NB4 (cell line): ENCODE measurements around the gene NOB1.

ENCODE experiments used
- DNase-seq: peaks from one replicate; pipeline ENCODE4 v3.0.0; 2010; ENCODE audit warnings: low read depth
- H3K4me3 ChIP-seq: one replicate; pipeline ENCODE4 v1.5.1; 2011; ENCODE audit warnings: mild to moderate bottlenecking, low read depth, low read length, moderate library complexity
- MAX ChIP-seq: IDR thresholded peaks from 2 replicates; pipeline ENCODE4 v1.6.1; 2011; ENCODE audit warnings: low read depth, low read length
- MYC ChIP-seq: IDR thresholded peaks from 2 replicates; pipeline ENCODE4 v1.6.1; 2011; ENCODE audit warnings: low read depth, low read length
- POLR2A ChIP-seq: IDR thresholded peaks from 2 replicates; pipeline ENCODE4 v1.6.1; 2011; ENCODE audit warnings: mild to moderate bottlenecking; ENCODE audit not compliant: insufficient read length; ENCODE audit errors: extremely low read depth
- TF ChIP-seq, protein P1 (sequence below): IDR thresholded peaks from one replicate; pipeline ENCODE4 v1.5.1; 2012; ENCODE audit warnings: low read depth, low read length

NOB1 gene

DNA sequence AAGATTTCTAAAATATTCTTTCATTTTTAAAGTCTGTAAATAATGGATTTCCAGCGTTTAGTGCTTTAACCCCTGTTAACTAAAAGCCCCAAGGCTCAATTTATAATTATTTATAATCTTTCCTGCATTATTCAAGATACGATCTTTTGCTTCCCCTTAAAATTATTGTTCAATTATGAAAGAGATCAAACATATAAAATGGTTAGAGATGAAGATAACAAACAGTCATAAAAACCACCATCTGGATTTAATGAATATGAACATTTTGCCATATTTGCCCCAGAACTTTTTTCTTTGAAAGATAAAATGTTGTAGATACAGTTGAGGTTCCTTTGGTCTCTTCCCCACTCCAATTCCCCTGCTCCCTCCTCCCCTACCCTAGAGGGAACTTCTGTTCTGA lies 25.0 kb upstream of the NOB1 start:
- TF ChIP-seq, protein P1, sequence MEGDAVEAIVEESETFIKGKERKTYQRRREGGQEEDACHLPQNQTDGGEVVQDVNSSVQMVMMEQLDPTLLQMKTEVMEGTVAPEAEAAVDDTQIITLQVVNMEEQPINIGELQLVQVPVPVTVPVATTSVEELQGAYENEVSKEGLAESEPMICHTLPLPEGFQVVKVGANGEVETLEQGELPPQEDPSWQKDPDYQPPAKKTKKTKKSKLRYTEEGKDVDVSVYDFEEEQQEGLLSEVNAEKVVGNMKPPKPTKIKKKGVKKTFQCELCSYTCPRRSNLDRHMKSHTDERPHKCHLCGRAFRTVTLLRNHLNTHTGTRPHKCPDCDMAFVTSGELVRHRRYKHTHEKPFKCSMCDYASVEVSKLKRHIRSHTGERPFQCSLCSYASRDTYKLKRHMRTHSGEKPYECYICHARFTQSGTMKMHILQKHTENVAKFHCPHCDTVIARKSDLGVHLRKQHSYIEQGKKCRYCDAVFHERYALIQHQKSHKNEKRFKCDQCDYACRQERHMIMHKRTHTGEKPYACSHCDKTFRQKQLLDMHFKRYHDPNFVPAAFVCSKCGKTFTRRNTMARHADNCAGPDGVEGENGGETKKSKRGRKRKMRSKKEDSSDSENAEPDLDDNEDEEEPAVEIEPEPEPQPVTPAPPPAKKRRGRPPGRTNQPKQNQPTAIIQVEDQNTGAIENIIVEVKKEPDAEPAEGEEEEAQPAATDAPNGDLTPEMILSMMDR = no peak
- TF ChIP-seq MAX = no peak
- no peak for TF ChIP-seq POLR2A
- TF ChIP-seq MYC = no peak
- no peak for DNase-seq
- no peak overlapping the region for H3K4me3 ChIP-seq

- TF ChIP-seq, protein P1 = no peak
- TF ChIP-seq MAX (no peak), POLR2A (no peak), MYC (no peak)
- DNase-seq = no peak
- H3K4me3 ChIP-seq = no peak overlapping the region
These were observed 20.8 kb upstream of the NOB1 start for GRCh38 chr16:69775563-69775962.

DNA sequence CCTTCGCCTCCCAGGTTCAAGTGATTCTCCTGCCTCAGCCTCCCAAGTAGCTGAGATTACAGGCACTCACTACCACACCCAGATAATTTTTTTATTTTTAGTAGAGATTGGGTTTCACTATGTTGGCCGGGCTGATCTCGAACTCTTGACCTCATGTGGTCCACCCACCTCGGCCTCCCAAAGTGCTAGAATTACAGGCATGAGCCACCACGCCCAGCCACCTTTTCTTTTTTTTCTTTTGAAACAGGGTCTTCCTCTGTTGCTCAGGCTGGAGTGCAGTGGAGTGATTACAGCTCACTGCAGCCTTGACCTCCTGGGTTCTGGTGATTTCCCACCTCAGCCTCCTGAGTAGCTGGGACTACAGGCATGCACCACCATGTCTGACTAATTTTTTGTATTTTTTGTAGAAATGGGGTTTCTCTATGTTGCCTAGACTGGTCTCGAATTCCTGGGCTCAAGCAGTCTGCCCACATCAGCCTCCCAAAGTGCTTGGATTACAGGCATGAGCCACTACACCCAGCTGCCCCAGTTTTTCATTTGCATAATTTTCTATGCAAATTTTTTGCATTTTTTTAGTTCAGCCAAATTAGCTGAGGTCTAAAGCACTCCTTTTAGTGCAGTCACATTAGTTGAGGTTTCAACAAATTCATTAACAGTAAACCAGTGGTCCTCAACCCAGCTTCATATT lies 18.7 kb upstream of the NOB1 start:
- no peak for TF ChIP-seq MAX
- TF ChIP-seq MYC = no peak
- TF ChIP-seq, protein P1 = no peak
- TF ChIP-seq POLR2A = no peak
- no peak for DNase-seq
- no peak overlapping the region for H3K4me3 ChIP-seq

GRCh38 chr16:69771651-69771967 lies 16.9 kb upstream of the NOB1 start:
- no peak overlapping the region for H3K4me3 ChIP-seq
- TF ChIP-seq MAX (no peak), MYC (no peak), POLR2A (no peak)
- TF ChIP-seq, protein P1 = no peak
- no peak for DNase-seq

GRCh38 chr16:69769404-69769803 lies 14.7 kb upstream of the NOB1 start:
- no peak for TF ChIP-seq MYC
- TF ChIP-seq, protein P1 = no peak
- DNase-seq = no peak
- H3K4me3 ChIP-seq = no peak overlapping the region

- TF ChIP-seq POLR2A = no peak
- TF ChIP-seq, protein P1 = no peak
- no peak for TF ChIP-seq MAX
- no peak for TF ChIP-seq MYC
- no peak overlapping the region for H3K4me3 ChIP-seq
- no peak for DNase-seq
These were observed 13.9 kb upstream of the NOB1 start for GRCh38 chr16:69768666-69769065.
